ENCODE measurements around the gene LRRC8B. TPM values are rescaled to one million over a fixed set of nuclear protein-coding genes. Genes with fewer than 3 reads are reported as not detected.

LRRC8B gene
- total and polyA plus RNA-seq, 2 donors (not counting 1 experiment from before 2014, with no cell fraction given): 0.83 to 2.8 TPM

- no peak overlapping the region for H3K4me2 ChIP-seq (ENCODE audit: extremely low read depth, insufficient read depth, low read length)
- H3K79me2 ChIP-seq (ENCODE audit: control insufficient read depth, insufficient read depth, low read length): no peaks in the 10 kb centered on the region
- no peaks in the 10 kb centered on the region for H3K9me3 ChIP-seq (ENCODE audit: control insufficient read depth, insufficient read depth, low read depth, low read length)
- H3K27ac ChIP-seq (ENCODE audit: insufficient read depth, low read length): no peak overlapping the region
- H3K36me3 ChIP-seq (ENCODE audit: control insufficient read depth, insufficient read depth, low read length): no peaks in the 10 kb centered on the region
- DNase-seq (ENCODE audit: low read depth in 2 of 2): peak; percentile 68 to 90
- H4K20me1 ChIP-seq (ENCODE audit: control insufficient read depth, extremely low read depth, insufficient read depth, low read length): no peaks in the 10 kb centered on the region
- H3K27me3 ChIP-seq (ENCODE audit: control insufficient read depth, insufficient read depth, low read length): no peaks in the 10 kb centered on the region
- H3K4me3 ChIP-seq (replicated peaks in 1 of 4; ENCODE audit: control extremely low read depth in 1 of 4, insufficient read depth in 1 of 4, low read depth in 3 of 4, low read length in 4 of 4): no peak overlapping the region
- no peak overlapping the region for H3K9ac ChIP-seq (ENCODE audit: insufficient read depth, low read length)
- peak; percentile 78 to 87 for TF ChIP-seq CTCF (conservative IDR thresholded peaks at IDR 0.05 in 1 of 2, IDR thresholded peaks at IDR 0.05 in 1 of 2; ENCODE audit: low read depth in 1 of 2, low read length in 2 of 2)
- no peak for TF ChIP-seq EZH2 (IDR thresholded peaks at IDR 0.05; ENCODE audit: low read length, missing control alignments)
- no peak overlapping the region for H2AFZ ChIP-seq (ENCODE audit: low read length)
- H3K4me1 ChIP-seq (ENCODE audit: control insufficient read depth, extremely low read depth, insufficient read depth, low read length): no peaks in the 10 kb centered on the region
These were observed 41.4 kb upstream of the LRRC8B start for GRCh38 chr1:89483010-89483756.

- H3K4me3 ChIP-seq (replicated peaks in 1 of 4; ENCODE audit: control extremely low read depth in 1 of 4, insufficient read depth in 1 of 4, low read depth in 3 of 4, low read length in 4 of 4): no peak overlapping the region
- no peaks in the 10 kb centered on the region for H3K27me3 ChIP-seq (ENCODE audit: control insufficient read depth, insufficient read depth, low read length)
- no peaks in the 10 kb centered on the region for H4K20me1 ChIP-seq (ENCODE audit: control insufficient read depth, extremely low read depth, insufficient read depth, low read length)
- H3K9ac ChIP-seq (ENCODE audit: insufficient read depth, low read length): no peak overlapping the region
- no peaks in the 10 kb centered on the region for H3K4me1 ChIP-seq (ENCODE audit: control insufficient read depth, extremely low read depth, insufficient read depth, low read length)
- no peaks in the 10 kb centered on the region for H3K36me3 ChIP-seq (ENCODE audit: control insufficient read depth, insufficient read depth, low read length)
- H3K79me2 ChIP-seq (ENCODE audit: control insufficient read depth, insufficient read depth, low read length): no peaks in the 10 kb centered on the region
- no peak overlapping the region for H2AFZ ChIP-seq (ENCODE audit: low read length)
- no peaks in the 10 kb centered on the region for H3K9me3 ChIP-seq (ENCODE audit: control insufficient read depth, insufficient read depth, low read depth, low read length)
- H3K4me2 ChIP-seq (ENCODE audit: extremely low read depth, insufficient read depth, low read length): no peak overlapping the region
- TF ChIP-seq EZH2 (IDR thresholded peaks at IDR 0.05; ENCODE audit: low read length, missing control alignments) (no peak), CTCF (conservative IDR thresholded peaks at IDR 0.05 in 1 of 2, IDR thresholded peaks at IDR 0.05 in 1 of 2; ENCODE audit: low read depth in 1 of 2, low read length in 2 of 2) (no peak)
- H3K27ac ChIP-seq (ENCODE audit: insufficient read depth, low read length): no peak overlapping the region
- no peak for DNase-seq (ENCODE audit: low read depth in 2 of 2)
These were observed 40.9 kb upstream of the LRRC8B start for GRCh38 chr1:89483757-89484077.

GRCh38 chr1:89484092-89485038 lies 40.3 kb upstream of the LRRC8B start:
- no peaks in the 10 kb centered on the region for H3K27me3 ChIP-seq (ENCODE audit: control insufficient read depth, insufficient read depth, low read length)
- no peaks in the 10 kb centered on the region for H4K20me1 ChIP-seq (ENCODE audit: control insufficient read depth, extremely low read depth, insufficient read depth, low read length)
- no peak overlapping the region for H3K9ac ChIP-seq (ENCODE audit: insufficient read depth, low read length)
- no peak overlapping the region for H2AFZ ChIP-seq (ENCODE audit: low read length)
- H3K9me3 ChIP-seq (ENCODE audit: control insufficient read depth, insufficient read depth, low read depth, low read length): no peaks in the 10 kb centered on the region
- no peak overlapping the region for H3K4me2 ChIP-seq (ENCODE audit: extremely low read depth, insufficient read depth, low read length)
- H3K79me2 ChIP-seq (ENCODE audit: control insufficient read depth, insufficient read depth, low read length): no peaks in the 10 kb centered on the region
- H3K4me1 ChIP-seq (ENCODE audit: control insufficient read depth, extremely low read depth, insufficient read depth, low read length): no peaks in the 10 kb centered on the region
- no peak overlapping the region for H3K27ac ChIP-seq (ENCODE audit: insufficient read depth, low read length)
- no peak for TF ChIP-seq EZH2 (IDR thresholded peaks at IDR 0.05; ENCODE audit: low read length, missing control alignments)
- TF ChIP-seq CTCF (conservative IDR thresholded peaks at IDR 0.05 in 1 of 2, IDR thresholded peaks at IDR 0.05 in 1 of 2; ENCODE audit: low read depth in 1 of 2, low read length in 2 of 2): no peak
- no peak overlapping the region for H3K4me3 ChIP-seq (replicated peaks in 1 of 4; ENCODE audit: control extremely low read depth in 1 of 4, insufficient read depth in 1 of 4, low read depth in 3 of 4, low read length in 4 of 4)
- no peak for DNase-seq (ENCODE audit: low read depth in 2 of 2)
- no peaks in the 10 kb centered on the region for H3K36me3 ChIP-seq (ENCODE audit: control insufficient read depth, insufficient read depth, low read length)

All from fibroblast of lung (primary cell).